ENCODE measurements around the gene PLXNB2.

DNA sequence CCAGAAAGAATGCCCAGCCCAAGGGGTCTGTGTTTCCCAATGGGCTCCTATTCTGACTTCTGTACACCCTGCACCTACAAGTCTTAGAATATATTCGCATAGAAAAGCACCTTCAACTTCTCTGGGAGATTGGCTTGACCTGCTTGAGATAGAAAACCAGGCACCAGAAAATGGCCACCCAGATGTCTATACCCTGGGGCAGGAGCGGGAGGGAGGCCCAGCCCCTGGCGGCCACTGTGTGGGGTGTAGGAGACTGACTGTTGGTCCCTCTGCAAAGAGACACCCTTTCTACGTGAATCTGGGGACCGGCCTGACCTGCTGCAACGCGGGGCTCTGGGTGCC, 10.9 kb upstream of the PLXNB2 start:
- TF ChIP-seq, protein P1, sequence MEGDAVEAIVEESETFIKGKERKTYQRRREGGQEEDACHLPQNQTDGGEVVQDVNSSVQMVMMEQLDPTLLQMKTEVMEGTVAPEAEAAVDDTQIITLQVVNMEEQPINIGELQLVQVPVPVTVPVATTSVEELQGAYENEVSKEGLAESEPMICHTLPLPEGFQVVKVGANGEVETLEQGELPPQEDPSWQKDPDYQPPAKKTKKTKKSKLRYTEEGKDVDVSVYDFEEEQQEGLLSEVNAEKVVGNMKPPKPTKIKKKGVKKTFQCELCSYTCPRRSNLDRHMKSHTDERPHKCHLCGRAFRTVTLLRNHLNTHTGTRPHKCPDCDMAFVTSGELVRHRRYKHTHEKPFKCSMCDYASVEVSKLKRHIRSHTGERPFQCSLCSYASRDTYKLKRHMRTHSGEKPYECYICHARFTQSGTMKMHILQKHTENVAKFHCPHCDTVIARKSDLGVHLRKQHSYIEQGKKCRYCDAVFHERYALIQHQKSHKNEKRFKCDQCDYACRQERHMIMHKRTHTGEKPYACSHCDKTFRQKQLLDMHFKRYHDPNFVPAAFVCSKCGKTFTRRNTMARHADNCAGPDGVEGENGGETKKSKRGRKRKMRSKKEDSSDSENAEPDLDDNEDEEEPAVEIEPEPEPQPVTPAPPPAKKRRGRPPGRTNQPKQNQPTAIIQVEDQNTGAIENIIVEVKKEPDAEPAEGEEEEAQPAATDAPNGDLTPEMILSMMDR (IDR thresholded peaks at IDR 0.05; ENCODE audit: low read length), result no peak
- TF ChIP-seq EZH2phosphoT487 (IDR thresholded peaks at IDR 0.05; ENCODE audit: low read length), result no peak
- no peak for TF ChIP-seq EZH2 (optimal IDR thresholded peaks at IDR 0.05; ENCODE audit: low read depth, low read length)
